ENCODE data around the gene TSSK2.

Gene TSSK2

DNA sequence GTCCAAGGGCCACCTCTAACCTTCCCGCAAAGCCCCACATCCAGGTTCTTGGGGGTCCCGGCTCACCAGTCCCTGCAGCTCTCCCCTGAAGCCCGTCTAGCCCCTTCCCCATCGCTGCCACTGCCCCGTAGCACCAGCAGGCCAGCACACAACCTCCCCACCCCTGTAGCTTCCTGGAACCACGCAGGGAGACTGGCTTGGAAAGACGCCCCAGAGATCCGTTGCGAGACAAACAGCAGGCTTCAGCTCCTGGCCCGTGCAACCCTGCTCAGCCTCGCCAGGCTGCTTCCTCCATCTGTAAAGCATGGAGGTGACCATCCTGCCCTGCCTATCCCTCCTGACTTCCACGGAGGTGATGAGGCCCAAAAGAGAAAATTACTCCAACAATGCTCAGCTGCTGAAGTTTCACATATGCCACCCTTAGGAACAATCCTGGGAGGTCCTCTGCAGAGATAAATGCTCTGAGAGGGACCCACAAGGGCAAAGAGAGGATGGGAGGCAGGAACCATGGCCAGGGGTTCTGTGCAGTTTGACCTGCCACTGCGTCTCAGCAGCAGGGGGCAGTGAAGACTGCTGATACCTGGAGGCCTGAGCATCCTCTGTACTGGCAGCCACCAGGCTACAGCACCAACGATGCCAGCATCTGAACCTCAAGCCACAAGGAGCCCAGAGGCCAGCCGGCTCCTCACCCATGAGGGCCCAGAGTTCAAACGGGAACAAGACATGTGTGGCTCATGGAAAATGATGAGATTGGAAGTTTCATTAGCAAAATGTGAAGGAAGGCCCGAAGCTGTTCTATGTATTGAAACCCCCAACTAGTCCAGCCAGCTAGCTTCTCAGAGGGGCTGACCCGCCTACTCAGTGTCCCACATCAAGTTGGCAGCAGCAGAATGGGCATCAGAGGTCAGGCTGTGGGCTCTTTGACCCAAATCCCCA lies 25.0 kb upstream of the TSSK2 start:
- TF ChIP-seq TEAD4 (IDR thresholded peaks at IDR 0.05) (no peak), FOXM1 (IDR thresholded peaks at IDR 0.05; ENCODE audit: borderline replicate concordance, low read depth) (no peak), TAF1 (IDR thresholded peaks at IDR 0.05; ENCODE audit: low read depth) (no peak), CREB1 (IDR thresholded peaks at IDR 0.05; ENCODE audit: low read depth) (no peak), NFIC (IDR thresholded peaks at IDR 0.05) (no peak)
- TF ChIP-seq, protein P1, sequence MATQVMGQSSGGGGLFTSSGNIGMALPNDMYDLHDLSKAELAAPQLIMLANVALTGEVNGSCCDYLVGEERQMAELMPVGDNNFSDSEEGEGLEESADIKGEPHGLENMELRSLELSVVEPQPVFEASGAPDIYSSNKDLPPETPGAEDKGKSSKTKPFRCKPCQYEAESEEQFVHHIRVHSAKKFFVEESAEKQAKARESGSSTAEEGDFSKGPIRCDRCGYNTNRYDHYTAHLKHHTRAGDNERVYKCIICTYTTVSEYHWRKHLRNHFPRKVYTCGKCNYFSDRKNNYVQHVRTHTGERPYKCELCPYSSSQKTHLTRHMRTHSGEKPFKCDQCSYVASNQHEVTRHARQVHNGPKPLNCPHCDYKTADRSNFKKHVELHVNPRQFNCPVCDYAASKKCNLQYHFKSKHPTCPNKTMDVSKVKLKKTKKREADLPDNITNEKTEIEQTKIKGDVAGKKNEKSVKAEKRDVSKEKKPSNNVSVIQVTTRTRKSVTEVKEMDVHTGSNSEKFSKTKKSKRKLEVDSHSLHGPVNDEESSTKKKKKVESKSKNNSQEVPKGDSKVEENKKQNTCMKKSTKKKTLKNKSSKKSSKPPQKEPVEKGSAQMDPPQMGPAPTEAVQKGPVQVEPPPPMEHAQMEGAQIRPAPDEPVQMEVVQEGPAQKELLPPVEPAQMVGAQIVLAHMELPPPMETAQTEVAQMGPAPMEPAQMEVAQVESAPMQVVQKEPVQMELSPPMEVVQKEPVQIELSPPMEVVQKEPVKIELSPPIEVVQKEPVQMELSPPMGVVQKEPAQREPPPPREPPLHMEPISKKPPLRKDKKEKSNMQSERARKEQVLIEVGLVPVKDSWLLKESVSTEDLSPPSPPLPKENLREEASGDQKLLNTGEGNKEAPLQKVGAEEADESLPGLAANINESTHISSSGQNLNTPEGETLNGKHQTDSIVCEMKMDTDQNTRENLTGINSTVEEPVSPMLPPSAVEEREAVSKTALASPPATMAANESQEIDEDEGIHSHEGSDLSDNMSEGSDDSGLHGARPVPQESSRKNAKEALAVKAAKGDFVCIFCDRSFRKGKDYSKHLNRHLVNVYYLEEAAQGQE (IDR thresholded peaks at IDR 0.05; ENCODE audit: low read depth) = no peak
- TF ChIP-seq, protein P2, sequence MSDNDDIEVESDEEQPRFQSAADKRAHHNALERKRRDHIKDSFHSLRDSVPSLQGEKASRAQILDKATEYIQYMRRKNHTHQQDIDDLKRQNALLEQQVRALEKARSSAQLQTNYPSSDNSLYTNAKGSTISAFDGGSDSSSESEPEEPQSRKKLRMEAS (IDR thresholded peaks at IDR 0.05) = no peak

DNA sequence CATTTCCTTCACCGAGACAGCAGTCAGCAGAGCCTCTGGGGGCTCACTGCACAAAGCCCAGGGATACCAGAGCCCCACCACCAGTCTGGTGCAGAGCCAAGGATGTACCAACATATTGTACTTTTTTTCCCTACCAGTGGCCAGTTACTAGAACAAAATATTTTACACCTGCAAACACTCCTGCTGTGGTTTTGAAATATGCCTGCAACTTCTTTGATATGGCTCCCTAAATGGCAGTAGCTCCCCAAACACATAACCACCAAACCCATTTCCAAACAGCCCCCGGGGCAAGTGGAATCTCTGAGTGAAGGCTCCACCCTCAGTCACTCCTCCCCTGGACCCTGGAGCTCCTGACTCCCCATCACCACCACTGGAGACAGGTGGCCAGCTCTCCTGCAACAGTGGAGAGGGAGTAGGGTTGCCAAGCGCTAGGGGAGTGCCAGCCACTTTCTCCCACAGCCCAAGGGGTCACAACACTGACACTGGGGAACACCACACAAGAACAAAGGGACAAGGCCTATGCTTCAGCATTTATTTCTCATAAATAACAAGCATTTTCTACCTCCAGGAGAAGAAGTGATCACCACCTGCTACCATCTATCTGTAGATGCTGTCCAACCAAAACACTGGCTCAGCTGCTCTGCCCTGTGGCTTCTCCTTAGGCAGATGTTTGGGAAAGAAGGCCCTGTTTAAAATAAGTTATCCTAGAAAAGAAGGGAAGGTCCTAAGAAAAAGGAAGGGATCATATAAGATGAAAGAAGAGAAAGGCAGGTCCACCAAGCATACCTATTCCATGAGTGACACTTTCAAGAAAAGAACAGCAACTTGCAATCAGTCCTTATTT lies 24.0 kb upstream of the TSSK2 start:
- no peak for TF ChIP-seq EP300 (IDR thresholded peaks at IDR 0.05; ENCODE audit: borderline replicate concordance)
- no peak for TF ChIP-seq FOXM1 (IDR thresholded peaks at IDR 0.05; ENCODE audit: borderline replicate concordance, low read depth)
- TF ChIP-seq TAF1 (IDR thresholded peaks at IDR 0.05; ENCODE audit: low read depth) = no peak
- TF ChIP-seq, protein P1 (IDR thresholded peaks at IDR 0.05; ENCODE audit: low read depth) = no peak
- no peak for TF ChIP-seq CEBPB (IDR thresholded peaks at IDR 0.05)
- no peak for TF ChIP-seq NFIC (IDR thresholded peaks at IDR 0.05)
- no peak for TF ChIP-seq ZBTB7A (IDR thresholded peaks at IDR 0.05; ENCODE audit: low read depth)
- no peak for TF ChIP-seq TEAD4 (IDR thresholded peaks at IDR 0.05)
- TF ChIP-seq YY1 (IDR thresholded peaks at IDR 0.05; ENCODE audit: low read depth) = no peak
- TF ChIP-seq, protein P2 (IDR thresholded peaks at IDR 0.05) = no peak
- no peak for TF ChIP-seq CREB1 (IDR thresholded peaks at IDR 0.05; ENCODE audit: low read depth)
- TF ChIP-seq, protein P3, sequence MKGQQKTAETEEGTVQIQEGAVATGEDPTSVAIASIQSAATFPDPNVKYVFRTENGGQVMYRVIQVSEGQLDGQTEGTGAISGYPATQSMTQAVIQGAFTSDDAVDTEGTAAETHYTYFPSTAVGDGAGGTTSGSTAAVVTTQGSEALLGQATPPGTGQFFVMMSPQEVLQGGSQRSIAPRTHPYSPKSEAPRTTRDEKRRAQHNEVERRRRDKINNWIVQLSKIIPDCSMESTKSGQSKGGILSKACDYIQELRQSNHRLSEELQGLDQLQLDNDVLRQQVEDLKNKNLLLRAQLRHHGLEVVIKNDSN (IDR thresholded peaks at IDR 0.05) = no peak

DNA sequence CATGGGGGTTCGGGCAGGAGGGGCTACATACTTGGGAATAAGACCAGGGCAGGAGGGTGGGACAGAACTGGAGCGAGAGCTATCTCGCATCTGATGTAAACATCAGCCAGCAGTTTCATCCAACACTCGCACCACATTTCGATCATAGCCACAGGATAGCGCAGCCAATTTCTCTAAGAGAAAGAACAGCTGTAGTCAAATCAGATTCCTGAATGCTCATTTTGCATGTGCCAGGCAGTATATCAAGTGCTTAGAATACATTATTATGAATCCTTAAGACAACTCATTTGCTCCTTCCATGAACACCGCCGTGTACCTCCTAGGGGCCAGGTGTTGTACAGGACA lies 23.4 kb upstream of the TSSK2 start:
- TF ChIP-seq TCF12 (IDR thresholded peaks at IDR 0.05; ENCODE audit: low read depth) (no peak), YY1 (IDR thresholded peaks at IDR 0.05; ENCODE audit: low read depth) (no peak), TEAD4 (IDR thresholded peaks at IDR 0.05) (no peak), RAD21 (IDR thresholded peaks at IDR 0.05; ENCODE audit: low read depth) (no peak), CREB1 (IDR thresholded peaks at IDR 0.05; ENCODE audit: low read depth) (no peak), TAF1 (IDR thresholded peaks at IDR 0.05; ENCODE audit: low read depth) (no peak), EGR1 (IDR thresholded peaks at IDR 0.05) (no peak), ZBTB7A (IDR thresholded peaks at IDR 0.05; ENCODE audit: low read depth) (no peak), CEBPB (IDR thresholded peaks at IDR 0.05) (no peak)
- TF ChIP-seq, protein P2 (IDR thresholded peaks at IDR 0.05) = no peak
- TF ChIP-seq, protein P1 (IDR thresholded peaks at IDR 0.05; ENCODE audit: low read depth) = no peak
- TF ChIP-seq, protein P3 (IDR thresholded peaks at IDR 0.05) = no peak

Measured in Ishikawa (cell line).